ENCODE measurements around the gene PPP1R13L.

GRCh38 chr19:45361608-45362007 lies 43.3 kb downstream of the PPP1R13L start:
- TF ChIP-seq, protein P1, sequence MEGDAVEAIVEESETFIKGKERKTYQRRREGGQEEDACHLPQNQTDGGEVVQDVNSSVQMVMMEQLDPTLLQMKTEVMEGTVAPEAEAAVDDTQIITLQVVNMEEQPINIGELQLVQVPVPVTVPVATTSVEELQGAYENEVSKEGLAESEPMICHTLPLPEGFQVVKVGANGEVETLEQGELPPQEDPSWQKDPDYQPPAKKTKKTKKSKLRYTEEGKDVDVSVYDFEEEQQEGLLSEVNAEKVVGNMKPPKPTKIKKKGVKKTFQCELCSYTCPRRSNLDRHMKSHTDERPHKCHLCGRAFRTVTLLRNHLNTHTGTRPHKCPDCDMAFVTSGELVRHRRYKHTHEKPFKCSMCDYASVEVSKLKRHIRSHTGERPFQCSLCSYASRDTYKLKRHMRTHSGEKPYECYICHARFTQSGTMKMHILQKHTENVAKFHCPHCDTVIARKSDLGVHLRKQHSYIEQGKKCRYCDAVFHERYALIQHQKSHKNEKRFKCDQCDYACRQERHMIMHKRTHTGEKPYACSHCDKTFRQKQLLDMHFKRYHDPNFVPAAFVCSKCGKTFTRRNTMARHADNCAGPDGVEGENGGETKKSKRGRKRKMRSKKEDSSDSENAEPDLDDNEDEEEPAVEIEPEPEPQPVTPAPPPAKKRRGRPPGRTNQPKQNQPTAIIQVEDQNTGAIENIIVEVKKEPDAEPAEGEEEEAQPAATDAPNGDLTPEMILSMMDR (IDR thresholded peaks at IDR 0.05; ENCODE audit: insufficient read depth, low read depth, low read length), result no peak
- no peak for TF ChIP-seq EZH2 (IDR thresholded peaks at IDR 0.05; ENCODE audit: insufficient read depth, low read length)

Measured in astrocyte (in vitro differentiated cells and primary cell).